K562 (cell line): ENCODE measurements around the gene HMGB2. TPM values are rescaled to one million over a fixed set of nuclear protein-coding genes. Genes with fewer than 3 reads are reported as not detected.

Experiments
- ATF4 ChIP-seq: fragments of 450-650 bp; formaldehyde crosslinking; IDR thresholded peaks from 2 replicates; pipeline ENCODE4 v1.4.0; 2022; ENCODE audit warnings: mild to moderate bottlenecking, moderate library complexity
- CBFA2T3 ChIP-seq: fragments of 450-650 bp; IDR thresholded peaks from 2 replicates; pipeline ENCODE4 v1.6.1; 2017
- CBX3 ChIP-seq, 2 experiments: IDR thresholded peaks; 1 replicate in 1 of 2; 2 replicates in 1 of 2; pipeline ENCODE4 v1.6.1; 2012; ENCODE audit warnings: inconsistent platforms in 2 of 2, low read length in 2 of 2, borderline replicate concordance in 1 of 2, control low read depth in 1 of 2
- CEBPB ChIP-seq: fragments of 450-650 bp; IDR thresholded peaks from 2 replicates; pipeline ENCODE4 v1.6.1; 2016; ENCODE audit warnings: missing genetic modification characterization, missing compliant biosample characterization
- CHD7 ChIP-seq: fragments of 200-600 bp; sonication (generic); IDR thresholded peaks from one replicate; pipeline ENCODE4 v1.6.1; 2012; ENCODE audit warnings: mild to moderate bottlenecking, low read depth, low read length, inconsistent platforms
- CREB1 ChIP-seq, 2 experiments: sonication (generic) in 1 of 2; formaldehyde crosslinking in 1 of 2; IDR thresholded peaks; 2 replicates each; pipeline versions ENCODE4 v1.6.1 to v1.8.0; 2012 to 2022; ENCODE audit warnings: inconsistent platforms in 1 of 2, mild to moderate bottlenecking in 1 of 2, missing genetic modification reagents in 1 of 2, moderate library complexity in 1 of 2
- EP300 ChIP-seq: IDR thresholded peaks from 2 replicates; pipeline ENCODE4 v1.6.1; 2012; ENCODE audit warnings: low read length, improper control_type of control experiment
- HNRNPH1 ChIP-seq: fragments of 200-400 bp; formaldehyde crosslinking; optimal IDR thresholded peaks from 2 replicates; pipeline ENCODE3; 2017; ENCODE audit warnings: low read depth, mild to moderate bottlenecking, low read length, moderate library complexity
- MAFK ChIP-seq: IDR thresholded peaks from 2 replicates; pipeline ENCODE4 v1.6.1; 2011; ENCODE audit warnings: low read length, improper control_type of control experiment
- MLLT1 ChIP-seq, 2 experiments: fragments of 450-650 bp; IDR thresholded peaks; 2 replicates each; pipeline ENCODE4 v1.6.1; 2016
- ZNF316 ChIP-seq: fragments of 450-650 bp; IDR thresholded peaks from 2 replicates; pipeline ENCODE4 v1.6.1; 2016
- polyA plus RNA-seq, 8 experiments: library from polyadenylated mRNA; depleted of rRNA in 4 of 8; stranded (reverse) in 5 of 8; unstranded in 3 of 8; fragments of >200 nt; fragmentation: Nextera tagmentation in 2 of 8; fragmentation: Illumina TruSeq in 1 of 8; extraction: Ambion mirVana in 2 of 8; extraction: Trizol in 1 of 8; gene quantifications; 2 replicates each; pipeline versions ENCODE4 v1.2.1 to v1.2.3, GENCODE V29; 2011 to 2014; ENCODE audit warnings: inconsistent platforms in 1 of 8, missing spikeins in 1 of 8
- total RNA-seq, 7 experiments: library from RNA; depleted of rRNA in 6 of 7; stranded (reverse); fragments of >200 nt in 6 of 7; fragmentation: Illumina TruSeq in 2 of 7; extraction: Trizol in 2 of 7; gene quantifications; 2 replicates each; pipeline versions ENCODE4 v1.2.1 to v1.2.3, GENCODE V29; 2011 to 2021; ENCODE audit warnings: low replicate concordance in 1 of 7

The HMGB2 gene
- total and polyA plus RNA-seq, 9 of the 15 experiments (the other 6 are each of a cell fraction or from before 2014, with no cell fraction given): 309 to 822 (median 626) TPM

GRCh38 chr4:173281406-173282255 lies 52.5 kb downstream of the HMGB2 start (continued):
- TF ChIP-seq CHD7 (no peak), EP300 (peak; percentile 66), MAFK (no peak), CBFA2T3 (peak; percentile 84), HNRNPH1 (no peak), ATF4 (CRISPR knock-in tag) (no peak), CREB1 (IDR thresholded peaks at IDR 0.05) (0 out of 2 replicates have a peak, but pooled peaks have one; percentile 24), CREB1 (CRISPR knock-in tag; IDR thresholded peaks at IDR 0.05) (no peak), CBX3 (IDR thresholded peaks at IDR 0.05; ENCODE audit: borderline replicate concordance in 1 of 2, low read length in 2 of 2) (peak in 1 of 2 experiments; percentile 81; a peak in 1 of 3 replicates), ZNF316 (no peak), MLLT1 (IDR thresholded peaks at IDR 0.05) (peak in 1 of 2 experiments; percentile 51; a peak in 1 of 4 replicates), CEBPB (tag) (peak; percentile 50)
